NT2/D1 (cell line): Measurements from ENCODE around the gene PACSIN2.

Source experiments
- SUZ12 ChIP-seq: IDR thresholded peaks from 2 replicates; pipeline ENCODE4 v1.6.1; 2011; ENCODE audit not compliant: insufficient read length, insufficient read depth; ENCODE audit errors: extremely low read depth
- ZNF274 ChIP-seq: IDR thresholded peaks from 2 replicates; pipeline ENCODE4 v1.6.1; 2011; ENCODE audit warnings: mild to moderate bottlenecking, low read depth, low read length

GRCh38 chr22:42879371-42880021, 135.5 kb downstream of the PACSIN2 start:
- TF ChIP-seq ZNF274 (no peak), SUZ12 (no peak)
